ENCODE results near the gene LIF. TPM values are rescaled to one million over a fixed set of nuclear protein-coding genes. Genes with fewer than 3 reads are reported as not detected.

Gene LIF
- total and polyA plus RNA-seq, 2 of the 4 experiments (the other 2 are of a cell fraction), result 130 to 214 TPM

- peak overlapping the region; percentile 82 to 96 for H4K8ac ChIP-seq (ENCODE audit: low read depth in 2 of 2, low read length in 2 of 2)
- peak overlapping the region; percentile 99 for H4K91ac ChIP-seq (ENCODE audit: insufficient read depth, low read depth, low read length)
- H3K27me3 ChIP-seq (ENCODE audit: control insufficient read depth, insufficient read depth, low read length), result no peaks in the 10 kb centered on the region
- H3K18ac ChIP-seq (ENCODE audit: low read depth, low read length), result peak overlapping the region; percentile 84
- H3K4me2 ChIP-seq (ENCODE audit: low read depth, low read length), result peak overlapping the region; percentile 94
- peak overlapping the region; percentile 72 for H3K56ac ChIP-seq (ENCODE audit: extremely low read depth, insufficient read depth, low read length)
- H2AK9ac ChIP-seq (replicated peaks; ENCODE audit: low read depth, low read length, poor library complexity), result peak overlapping the region; percentile 92
- peak overlapping the region; percentile 95 for H2AK5ac ChIP-seq (ENCODE audit: low read depth, low read length)
- dilution Hi-C loops (cut with HindIII; ENCODE audit: low sequenced_read_pairs, unreplicated experiment), result no loop called here
- peak overlapping the region; percentile 94 for H2BK5ac ChIP-seq (ENCODE audit: low read depth, low read length, poor library complexity, severe bottlenecking)
- peaks cover 37 to 49% of the 10 kb centered on the region in 2 experiments for H3K79me1 ChIP-seq (ENCODE audit: low read depth in 1 of 2, low read length in 2 of 2)
- H3K9ac ChIP-seq (ENCODE audit: low read depth, low read length), result peak overlapping the region; percentile 100
- peak overlapping the region; percentile 100 for H3K4ac ChIP-seq (ENCODE audit: low read depth, low read length)
- H2AFZ ChIP-seq (replicated peaks; ENCODE audit: low read length, poor library complexity), result peak overlapping the region; percentile 65
- H3K9me3 ChIP-seq (ENCODE audit: control insufficient read depth, insufficient read depth, low read length), result no peaks in the 10 kb centered on the region
- H2BK15ac ChIP-seq (ENCODE audit: low read depth, low read length), result peak overlapping the region; percentile 89; the same call in 2 of the 3 replicates
- TF ChIP-seq, protein P1, sequence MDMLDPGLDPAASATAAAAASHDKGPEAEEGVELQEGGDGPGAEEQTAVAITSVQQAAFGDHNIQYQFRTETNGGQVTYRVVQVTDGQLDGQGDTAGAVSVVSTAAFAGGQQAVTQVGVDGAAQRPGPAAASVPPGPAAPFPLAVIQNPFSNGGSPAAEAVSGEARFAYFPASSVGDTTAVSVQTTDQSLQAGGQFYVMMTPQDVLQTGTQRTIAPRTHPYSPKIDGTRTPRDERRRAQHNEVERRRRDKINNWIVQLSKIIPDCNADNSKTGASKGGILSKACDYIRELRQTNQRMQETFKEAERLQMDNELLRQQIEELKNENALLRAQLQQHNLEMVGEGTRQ (IDR thresholded peaks at IDR 0.05; ENCODE audit: low read depth, low read length), result no peak
- TF ChIP-seq MAFK (IDR thresholded peaks at IDR 0.05; ENCODE audit: low read depth, low read length) (no peak), RAD21 (IDR thresholded peaks at IDR 0.05; ENCODE audit: low read length) (no peak), FOS (IDR thresholded peaks at IDR 0.05; ENCODE audit: low read depth, low read length) (peak; percentile 32; the same call in 1 of the 2 replicates), MAZ (IDR thresholded peaks at IDR 0.05; ENCODE audit: borderline replicate concordance, low read depth, low read length) (peak; percentile 61), NFE2L2 (IDR thresholded peaks at IDR 0.05; ENCODE audit: low read depth, low read length) (no peak)
- H4K5ac ChIP-seq (ENCODE audit: low read depth, low read length), result peak overlapping the region; percentile 100
- in situ Hi-C loops (cut with MboI; ENCODE audit: low sequenced_read_pairs), result no loop called here
- peak overlapping the region; percentile 77; the same call in 1 of the 2 replicates for H2BK20ac ChIP-seq (ENCODE audit: low read depth, low read length)
- H3K14ac ChIP-seq (replicated peaks; ENCODE audit: low read depth, low read length), result peak overlapping the region; percentile 98
- peaks cover 25% of the 10 kb centered on the region for H3K9me1 ChIP-seq (ENCODE audit: insufficient read depth, low read length)
- intact Hi-C loops (cut with micrococcal nuclease), result loop anchor here (2.0 to 5.0 kb wide), 2 partner anchors 42 to 90 kb away; no protein-coding TSS in a partner anchor
- H3K36me3 ChIP-seq (ENCODE audit: control insufficient read depth, insufficient read depth, low read length), result peaks cover 32% of the 10 kb centered on the region
- POLR2A ChIA-PET (ENCODE audit: unreplicated experiment), result interaction anchor here (0.6 to 1.1 kb wide), 3 partner anchors 35 to 65 kb away, joined by 3 to 4 read pairs (median 3); no protein-coding TSS in a partner anchor
- CTCF ChIA-PET, result no interaction called here
- peaks cover 65% of the 10 kb centered on the region for H3K4me1 ChIP-seq (ENCODE audit: control insufficient read depth, insufficient read depth, low read length)
- peak overlapping the region; percentile 100 for H3K27ac ChIP-seq (ENCODE audit: insufficient read depth, low read length)
- 0% methylated on average over 1 of the region's 15 CpGs; no CpG with 5 or more reads in 1 of the 2 experiments for WGBS, 2 experiments (ENCODE audit: extremely low coverage in 2 of 2, insufficient read length in 1 of 2)
- ATAC-seq (ENCODE audit: low read depth) (peak; percentile 1), DNase-seq (no peak)
- peak overlapping the region; percentile 45; the same call in 1 of the 2 replicates for H3K23ac ChIP-seq (ENCODE audit: low read depth, low read length)
- no peaks in the 10 kb centered on the region for H4K20me1 ChIP-seq (ENCODE audit: insufficient read depth, low read length)
- BruUV-seq (replicated peaks), result no TSS peak
- peak overlapping the region; percentile 87 for H3K4me3 ChIP-seq (ENCODE audit: insufficient read depth, low read depth, low read length)
- peak overlapping the region; percentile 99 for H2BK120ac ChIP-seq (ENCODE audit: low read depth, low read length)
Observed at GRCh38 chr22:30246814-30247376, 336 bp upstream of the LIF start.
